ENCODE results near the gene SFT2D1.
A peak's percentile ranks its signal among the peaks of the same experiment; 100 is the strongest.
"Not testable (repeated sequence)": the region's sequence is repeated elsewhere in the genome, so short reads cannot be mapped to it uniquely, and the experiment has no call there.

The SFT2D1 gene

GRCh38 chr6:166386111-166386510, 43.8 kb upstream of the SFT2D1 start:
- DNase-seq (ENCODE audit: low spot score) = no peak
- no peaks in the 10 kb centered on the region for H3K4me1 ChIP-seq (ENCODE audit: insufficient read depth, poor library complexity, severe bottlenecking)
- no peaks in the 10 kb centered on the region for H3K27me3 ChIP-seq (ENCODE audit: insufficient read depth, poor library complexity, severe bottlenecking)
- TF ChIP-seq CTCF (IDR thresholded peaks at IDR 0.05; ENCODE audit: poor library complexity, severe bottlenecking) = no peak
- H3K27ac ChIP-seq (ENCODE audit: poor library complexity, severe bottlenecking) = no peak overlapping the region
- ATAC-seq (ENCODE audit: low read depth) = no peak
- H3K4me3 ChIP-seq (ENCODE audit: severe bottlenecking) = no peak overlapping the region
- H3K36me3 ChIP-seq (ENCODE audit: low read depth) = no peaks in the 10 kb centered on the region
- H3K9me3 ChIP-seq (ENCODE audit: severe bottlenecking) = no peaks in the 10 kb centered on the region

- TF ChIP-seq CTCF (IDR thresholded peaks at IDR 0.05; ENCODE audit: poor library complexity, severe bottlenecking) = peak; percentile 25
- Histone ChIP-seq H3K4me3 (ENCODE audit: severe bottlenecking) (peak overlapping the region; percentile 91), H3K27ac (ENCODE audit: poor library complexity, severe bottlenecking) (peak overlapping the region; percentile 68)
- ATAC-seq (ENCODE audit: low read depth); DNase-seq (ENCODE audit: low spot score); H3K4me1 ChIP-seq (ENCODE audit: insufficient read depth, poor library complexity, severe bottlenecking); H3K27me3 ChIP-seq (ENCODE audit: insufficient read depth, poor library complexity, severe bottlenecking); H3K36me3 ChIP-seq (ENCODE audit: low read depth); H3K9me3 ChIP-seq (ENCODE audit: severe bottlenecking): not testable (repeated sequence)
These were observed 41.5 kb upstream of the SFT2D1 start for GRCh38 chr6:166383802-166384363.

DNA sequence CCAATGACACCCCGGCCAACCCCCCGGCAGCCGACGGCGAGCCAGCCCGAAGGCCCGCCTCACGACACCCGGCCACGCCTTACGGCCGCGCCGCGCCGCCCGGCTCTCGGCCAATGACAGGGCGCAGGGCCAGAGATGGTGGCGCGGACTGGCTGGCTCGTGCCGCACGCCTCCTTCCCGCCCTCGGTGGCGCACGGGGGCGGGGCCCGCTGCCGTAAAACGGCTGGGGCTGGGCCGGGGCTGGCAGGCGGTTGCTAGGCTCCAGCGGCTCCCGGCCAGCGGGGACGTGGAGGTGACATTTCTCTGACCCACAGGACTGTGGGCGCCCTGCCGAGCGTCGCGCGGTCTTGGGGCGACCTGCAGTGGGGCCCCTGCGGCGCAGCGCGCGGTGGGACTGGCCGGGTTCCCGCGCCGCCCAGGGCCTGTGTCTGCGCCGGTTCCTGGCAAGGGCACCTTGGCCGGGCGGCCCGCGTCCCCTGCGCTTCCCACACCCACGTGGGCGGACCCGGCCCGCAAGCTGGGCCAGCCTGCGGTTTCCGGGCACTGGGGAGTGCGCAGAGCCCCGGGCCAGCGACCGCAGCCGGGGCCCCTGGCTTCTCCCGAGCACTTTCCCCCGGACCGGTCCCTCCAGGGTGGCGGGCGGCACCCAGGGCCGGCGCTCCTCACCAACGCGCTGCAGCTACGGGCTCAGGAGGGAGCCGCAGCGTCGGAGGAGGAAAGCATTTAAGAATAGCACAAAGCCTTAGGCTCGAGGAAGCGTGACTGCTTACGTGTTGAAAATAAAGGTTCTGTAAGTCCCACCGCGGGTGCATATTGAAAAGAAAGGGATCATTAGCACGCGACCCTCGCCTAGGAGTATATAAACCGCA, 40.8 kb upstream of the SFT2D1 start, which contains the start of gene MPC1:
Gene MPC1 (minus strand): TSS at position 8 of the 869 bp plus-strand sequence. CDS start 64 bp downstream, outside the sequence.
- no peak for TF ChIP-seq CTCF (IDR thresholded peaks at IDR 0.05; ENCODE audit: poor library complexity, severe bottlenecking)
- Histone ChIP-seq H3K4me1 (ENCODE audit: insufficient read depth, poor library complexity, severe bottlenecking) (no peaks in the 10 kb centered on the region), H3K27ac (ENCODE audit: poor library complexity, severe bottlenecking) (peak within 1 kb of the TSS; percentile 68), H3K36me3 (ENCODE audit: low read depth) (no peaks in the 10 kb centered on the region), H3K9me3 (ENCODE audit: severe bottlenecking) (no peaks in the 10 kb centered on the region), H3K4me3 (ENCODE audit: severe bottlenecking) (peak within 1 kb of the TSS; percentile 91), H3K27me3 (ENCODE audit: insufficient read depth, poor library complexity, severe bottlenecking) (no peaks in the 10 kb centered on the region)
- DNase-seq (ENCODE audit: low spot score) = peak; percentile 92
- ATAC-seq (ENCODE audit: low read depth) = peak; percentile 93

- TF ChIP-seq CTCF (IDR thresholded peaks at IDR 0.05; ENCODE audit: poor library complexity, severe bottlenecking) = no peak
- ATAC-seq (ENCODE audit: low read depth) (no peak; the same call in 1 of the 3 replicates), DNase-seq (ENCODE audit: low spot score) (no peak)
- H3K4me1 ChIP-seq (ENCODE audit: insufficient read depth, poor library complexity, severe bottlenecking) = no peaks in the 10 kb centered on the region
- no peaks in the 10 kb centered on the region for H3K36me3 ChIP-seq (ENCODE audit: low read depth)
- H3K27me3 ChIP-seq (ENCODE audit: insufficient read depth, poor library complexity, severe bottlenecking) = no peaks in the 10 kb centered on the region
- no peaks in the 10 kb centered on the region for H3K9me3 ChIP-seq (ENCODE audit: severe bottlenecking)
- H3K4me3 ChIP-seq (ENCODE audit: severe bottlenecking) = peak overlapping the region; percentile 91
- peak overlapping the region; percentile 68 for H3K27ac ChIP-seq (ENCODE audit: poor library complexity, severe bottlenecking)
These were observed 40.2 kb upstream of the SFT2D1 start for GRCh38 chr6:166382500-166382932.

All from RWPE2 (cell line).